Esophagus squamous epithelium (tissue), 4 donors: ENCODE data around the gene KCNA3.

ENCODE experiments used
- CTCF ChIP-seq, 6 experiments: fragments of 450-650 bp in 4 of 6; fragments of 200-600 bp in 2 of 6; sonication (generic) in 2 of 6; IDR thresholded peaks; one replicate each; pipeline ENCODE4 v1.5.1; 2016 to 2019; ENCODE audit warnings: antibody characterized with exemption in 6 of 6, mild to moderate bottlenecking in 4 of 6, moderate library complexity in 4 of 6
- POLR2A ChIP-seq, 4 donors: fragments of 450-650 bp; IDR thresholded peaks; one replicate each; pipeline ENCODE4 v1.6.1; 2017; ENCODE audit warnings: antibody characterized with exemption in 4 of 4, mild to moderate bottlenecking in 4 of 4, moderate library complexity in 3 of 4

GRCh38 chr1:110714374-110714995 is 39.7 kb upstream of the KCNA3 start:
- TF ChIP-seq CTCF (IDR thresholded peaks at IDR 0.05) (no peak), POLR2A (IDR thresholded peaks at IDR 0.05) (no peak)
